Esophagus squamous epithelium (tissue), 5 donors: ENCODE results near the gene EVA1C. TPM values are rescaled to one million over a fixed set of nuclear protein-coding genes. Genes with fewer than 3 reads are reported as not detected.
"Not testable (repeated sequence)": the region's sequence is repeated elsewhere in the genome, so short reads cannot be mapped to it uniquely, and the experiment has no call there.

Source experiments
- DNase-seq: peaks from one replicate; lab custom pipeline; 2025; lab: John Stamatoyannopoulos, UW
- H3K27ac ChIP-seq, 4 donors: fragments of 200-600 bp; sonication (generic); one replicate each; pipeline ENCODE4 v1.5.1; 2016 to 2019; ENCODE audit warnings: mild to moderate bottlenecking in 1 of 4
- H3K27me3 ChIP-seq, 4 donors: fragments of 200-600 bp; sonication (generic); 1 replicate in 3 of 4; 2 replicates in 1 of 4; pipeline versions ENCODE4 v1.5.1 to v1.6.0; 2017 to 2021; ENCODE audit warnings: antibody characterized with exemption in 1 of 4
- H3K36me3 ChIP-seq, 3 donors: fragments of 200-600 bp; sonication (generic); one replicate each; pipeline ENCODE4 v1.5.1; 2016 to 2019
- H3K4me1 ChIP-seq, 3 donors: fragments of 200-600 bp; sonication (generic); one replicate each; pipeline ENCODE4 v1.5.1; 2017 to 2019
- H3K4me3 ChIP-seq, 4 donors: fragments of 200-600 bp; sonication (generic); 1 replicate in 3 of 4; 2 replicates in 1 of 4; pipeline ENCODE4 v1.5.1; 2016 to 2019; ENCODE audit warnings: mild to moderate bottlenecking in 2 of 4, moderate library complexity in 1 of 4
- H3K9me3 ChIP-seq, 3 donors: fragments of 200-600 bp; sonication (generic); one replicate each; pipeline ENCODE4 v1.5.1; 2016 to 2019
- POLR2A ChIP-seq, 4 donors: fragments of 450-650 bp; IDR thresholded peaks; one replicate each; pipeline ENCODE4 v1.6.1; 2017; ENCODE audit warnings: antibody characterized with exemption in 4 of 4, mild to moderate bottlenecking in 4 of 4, moderate library complexity in 3 of 4
- WGBS, 2 donors: methylation state at CpG; one replicate each; pipeline ENCODE4 v1.1.5; 2018; 5-methylcytosine and 5-hydroxymethylcytosine counted together
- intact Hi-C: fragments of 100-400 bp; cut with DNase I; formaldehyde crosslinking; loops from one replicate; pipeline ENCODE4 v1.15.0; 2022
- total RNA-seq, 4 donors: library from RNA; depleted of rRNA; stranded (reverse); fragments of >200 nt; gene quantifications; one replicate each; pipeline ENCODE4 v1.1.0, GENCODE V29; 2016
- TF ChIP-seq, protein P1 (sequence below), 6 experiments: fragments of 450-650 bp in 4 of 6; fragments of 200-600 bp in 2 of 6; sonication (generic) in 2 of 6; IDR thresholded peaks; one replicate each; pipeline ENCODE4 v1.5.1; 2016 to 2019; ENCODE audit warnings: antibody characterized with exemption in 6 of 6, mild to moderate bottlenecking in 4 of 6, moderate library complexity in 4 of 6
- donor health status: DM: yes; HTN: yes; CAD: no.

Gene EVA1C
- total RNA-seq, 4 donors from 2014 or later: 12.7 to 39.9 (median 24.4) TPM

DNA sequence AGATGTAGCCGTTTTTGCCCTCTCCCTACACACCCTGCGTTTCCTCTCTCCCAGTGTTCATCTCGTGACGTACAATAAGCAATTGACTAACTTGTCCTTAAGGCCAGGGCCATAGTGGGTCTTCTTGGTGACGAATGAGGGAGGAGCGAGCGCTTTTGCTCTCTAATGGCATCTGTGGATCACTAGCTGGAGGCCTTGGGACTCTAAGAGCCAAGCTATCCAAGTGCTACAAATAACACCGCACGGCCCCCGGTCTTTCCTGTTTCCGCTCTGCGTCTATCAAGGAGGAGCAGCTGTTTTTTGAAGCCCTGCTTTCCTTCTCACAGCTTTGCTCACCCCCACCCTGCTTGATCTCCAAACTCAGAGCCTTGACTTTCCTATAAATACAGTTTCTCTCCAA, 25.2 kb downstream of the EVA1C start:
- H3K4me1 ChIP-seq: peaks cover 0 to 37% (median 6%) of the 10 kb centered on the region in 3 donors
- 49 to 80% methylated on average over 11 to 12 of the region's 12 CpGs for WGBS, 2 donors
- no peak overlapping the region for H3K4me3 ChIP-seq
- TF ChIP-seq, protein P1, sequence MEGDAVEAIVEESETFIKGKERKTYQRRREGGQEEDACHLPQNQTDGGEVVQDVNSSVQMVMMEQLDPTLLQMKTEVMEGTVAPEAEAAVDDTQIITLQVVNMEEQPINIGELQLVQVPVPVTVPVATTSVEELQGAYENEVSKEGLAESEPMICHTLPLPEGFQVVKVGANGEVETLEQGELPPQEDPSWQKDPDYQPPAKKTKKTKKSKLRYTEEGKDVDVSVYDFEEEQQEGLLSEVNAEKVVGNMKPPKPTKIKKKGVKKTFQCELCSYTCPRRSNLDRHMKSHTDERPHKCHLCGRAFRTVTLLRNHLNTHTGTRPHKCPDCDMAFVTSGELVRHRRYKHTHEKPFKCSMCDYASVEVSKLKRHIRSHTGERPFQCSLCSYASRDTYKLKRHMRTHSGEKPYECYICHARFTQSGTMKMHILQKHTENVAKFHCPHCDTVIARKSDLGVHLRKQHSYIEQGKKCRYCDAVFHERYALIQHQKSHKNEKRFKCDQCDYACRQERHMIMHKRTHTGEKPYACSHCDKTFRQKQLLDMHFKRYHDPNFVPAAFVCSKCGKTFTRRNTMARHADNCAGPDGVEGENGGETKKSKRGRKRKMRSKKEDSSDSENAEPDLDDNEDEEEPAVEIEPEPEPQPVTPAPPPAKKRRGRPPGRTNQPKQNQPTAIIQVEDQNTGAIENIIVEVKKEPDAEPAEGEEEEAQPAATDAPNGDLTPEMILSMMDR (IDR thresholded peaks at IDR 0.05): no peak
- TF ChIP-seq POLR2A (IDR thresholded peaks at IDR 0.05): no peak
- no peak overlapping the region for H3K27ac ChIP-seq
- no peaks in the 10 kb centered on the region for H3K27me3 ChIP-seq
- intact Hi-C loops: no loop called here
- H3K36me3 ChIP-seq: no peaks in the 10 kb centered on the region
- no peak for DNase-seq
- no peaks in the 10 kb centered on the region for H3K9me3 ChIP-seq

DNA sequence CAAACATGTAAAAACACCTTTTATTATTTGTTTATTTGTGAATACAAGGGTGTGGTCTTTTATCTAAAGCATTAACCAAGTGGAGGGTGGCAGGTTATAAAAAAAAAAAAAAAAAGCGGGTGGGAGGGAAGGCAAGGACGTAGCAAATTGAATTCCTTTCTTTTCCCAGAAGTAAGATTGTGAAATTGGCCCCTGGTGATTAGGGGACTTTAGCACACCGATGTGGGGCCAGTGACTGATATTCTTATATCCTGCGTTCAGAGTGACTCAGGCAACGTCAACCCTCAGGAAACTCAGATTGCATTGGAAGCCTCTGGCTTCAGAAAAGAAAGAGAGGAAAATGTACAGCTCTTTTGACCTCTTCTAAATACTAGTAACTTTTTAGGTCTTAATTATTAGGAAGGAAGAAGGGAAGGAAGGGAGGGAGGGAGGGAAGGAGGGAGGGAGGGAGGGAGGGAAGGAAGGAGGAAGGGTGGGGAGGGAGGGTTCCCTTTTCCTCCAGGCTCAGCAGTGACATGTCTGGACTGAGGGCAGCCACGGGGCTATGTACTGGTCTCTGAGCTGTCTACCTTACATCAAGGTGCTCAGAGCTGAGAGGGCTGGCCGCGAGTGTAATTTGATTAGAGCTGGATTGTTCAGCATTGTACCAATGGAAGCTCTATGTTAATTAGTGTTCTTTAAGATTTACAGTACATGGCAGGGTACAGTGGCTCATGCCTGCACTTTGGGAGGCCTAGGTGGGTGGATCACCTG, 30.2 kb downstream of the EVA1C start:
- 29 to 49% methylated on average over 8 of the region's 8 CpGs for WGBS, 2 donors
- Histone ChIP-seq H3K4me3 (no peak overlapping the region), H3K9me3 (no peaks in the 10 kb centered on the region), H3K36me3 (peaks cover 0 to 7% (median 0%) of the 10 kb centered on the region in 3 donors), H3K27ac (peak overlapping the region; percentile 50 to 79 (median 74)), H3K27me3 (no peaks in the 10 kb centered on the region), H3K4me1 (peaks cover 4 to 35% (median 15%) of the 10 kb centered on the region in 3 donors)
- DNase-seq: no peak
- TF ChIP-seq, protein P1 (IDR thresholded peaks at IDR 0.05): no peak
- no peak for TF ChIP-seq POLR2A (IDR thresholded peaks at IDR 0.05)
- intact Hi-C loops: no loop called here

DNA sequence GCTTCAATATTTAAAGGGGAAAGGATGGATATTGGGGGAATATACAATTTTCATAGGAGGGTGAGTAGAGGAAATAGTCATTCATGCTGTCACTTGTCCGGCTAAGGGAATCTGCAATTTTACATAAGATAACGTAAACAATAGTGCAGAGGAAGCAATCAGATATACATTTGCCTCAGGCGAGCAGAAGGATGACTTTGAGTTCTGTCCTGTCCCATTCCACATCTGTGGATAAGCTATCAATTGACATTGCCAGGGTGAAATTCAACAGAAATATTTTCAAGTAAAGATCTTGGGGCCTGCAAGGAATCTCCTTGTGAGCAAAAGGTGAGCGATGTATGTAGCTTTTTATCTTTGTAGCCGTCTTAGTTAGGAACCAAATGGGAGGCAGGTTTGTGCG, 32.6 kb downstream of the EVA1C start:
- Histone ChIP-seq H3K27me3 (no peaks in the 10 kb centered on the region), H3K4me1 (peaks cover 4 to 46% (median 17%) of the 10 kb centered on the region in 3 donors), H3K9me3 (no peaks in the 10 kb centered on the region), H3K36me3 (peaks cover 0 to 7% (median 0%) of the 10 kb centered on the region in 3 donors), H3K27ac (peak overlapping the region in 1 of 4 donors; percentile 14), H3K4me3 (no peak overlapping the region)
- 82 to 84% methylated on average over 6 of the region's 6 CpGs for WGBS, 2 donors
- TF ChIP-seq POLR2A (IDR thresholded peaks at IDR 0.05): no peak
- TF ChIP-seq, protein P1 (IDR thresholded peaks at IDR 0.05): no peak
- intact Hi-C loops: no loop called here
- DNase-seq: no peak

DNA sequence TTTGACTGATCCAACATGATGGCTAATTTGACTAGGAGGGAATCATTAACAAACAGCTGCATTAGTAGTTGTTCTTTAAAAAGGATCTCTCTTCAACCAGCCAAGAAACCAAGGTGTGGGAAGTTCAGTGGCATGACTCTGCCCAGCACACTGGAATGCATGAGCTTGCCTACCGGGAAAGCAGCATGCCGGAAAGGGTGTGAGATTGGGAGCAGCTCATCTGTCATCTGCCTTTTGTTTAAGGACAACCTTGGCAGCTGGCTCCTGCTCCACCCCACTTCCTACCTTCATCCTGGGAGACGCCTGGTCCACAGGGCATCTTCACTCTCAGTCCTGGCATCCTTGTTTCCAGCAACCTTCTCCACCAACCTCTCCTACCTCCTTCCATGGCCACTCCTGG, 33.9 kb downstream of the EVA1C start:
- H3K9me3 ChIP-seq, intact Hi-C loops, H3K27me3 ChIP-seq, DNase-seq, H3K4me3 ChIP-seq, H3K36me3 ChIP-seq: not testable (repeated sequence)
- Histone ChIP-seq H3K4me1 (peaks cover 9 to 60% (median 30%) of the 10 kb centered on the region in 3 donors), H3K27ac (peak overlapping the region; percentile 16 to 53 (median 36))
- 39 to 43% methylated on average over 3 of the region's 3 CpGs for WGBS, 2 donors

DNA sequence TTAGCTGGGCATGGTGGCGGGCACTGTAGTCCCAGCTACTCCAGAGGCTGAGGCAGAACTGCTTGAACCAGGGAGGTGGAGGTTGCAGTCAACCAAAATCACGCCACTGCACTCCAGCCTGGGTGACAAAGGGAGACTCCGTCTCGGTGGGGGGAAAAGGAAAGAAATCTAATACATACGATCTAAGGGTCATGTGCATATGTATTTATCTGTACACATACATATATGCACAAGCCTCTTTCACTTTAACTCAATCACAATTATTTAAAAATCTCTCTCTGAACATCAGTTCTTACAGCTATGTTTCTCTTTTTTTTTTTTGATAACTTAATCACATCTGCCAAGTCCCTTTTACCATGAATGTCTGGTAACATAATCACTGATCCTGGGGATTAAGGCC, 34.7 kb downstream of the EVA1C start:
- Histone ChIP-seq H3K9me3 (no peaks in the 10 kb centered on the region), H3K36me3 (peaks cover 0 to 7% (median 0%) of the 10 kb centered on the region in 3 donors), H3K27ac (peak overlapping the region; percentile 16 to 53 (median 36)), H3K27me3 (no peaks in the 10 kb centered on the region), H3K4me1 (peaks cover 9 to 61% (median 34%) of the 10 kb centered on the region in 3 donors), H3K4me3 (no peak overlapping the region)
- intact Hi-C loops: no loop called here
- DNase-seq: no peak
- 86 to 94% methylated on average over 5 of the region's 5 CpGs for WGBS, 2 donors
- TF ChIP-seq, protein P1 (IDR thresholded peaks at IDR 0.05): no peak
- TF ChIP-seq POLR2A (IDR thresholded peaks at IDR 0.05): no peak
